HG02588 (cell line): ENCODE measurements around the gene CCDC85C.

Experiments
- ATAC-seq: cut with Tn5 transposase; IDR thresholded peaks from one replicate; pipeline ENCODE4 v1.9.1; 2021; ENCODE audit warnings: mild to moderate bottlenecking, moderate library complexity; ENCODE audit not compliant: unreplicated experiment

The CCDC85C gene

GRCh38 chr14:99513946-99514551 lies 90.0 kb downstream of the CCDC85C start:
- ATAC-seq = no peak

GRCh38 chr14:99513183-99513694 lies 90.8 kb downstream of the CCDC85C start:
- ATAC-seq = no peak

- ATAC-seq = no peak
Observed at GRCh38 chr14:99512571-99513182, 91.3 kb downstream of the CCDC85C start.

DNA sequence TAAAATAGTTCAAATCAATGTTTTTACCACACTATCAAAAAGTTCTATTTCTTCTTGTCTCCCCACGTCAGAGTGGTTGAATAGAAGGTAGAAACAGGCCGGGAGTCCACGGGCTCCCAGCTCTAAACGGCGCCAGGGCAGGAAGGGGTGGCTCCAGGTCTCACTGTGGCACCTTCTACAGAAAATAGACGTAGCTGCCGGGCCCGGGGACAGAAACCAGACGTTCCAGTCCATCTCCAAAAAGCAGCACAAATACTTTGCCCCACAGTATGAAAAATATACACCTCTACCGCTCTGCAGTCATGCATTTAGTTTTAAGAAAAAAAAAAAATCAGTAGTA lies 91.9 kb downstream of the CCDC85C start:
- ATAC-seq = no peak

- ATAC-seq = no peak
Observed at GRCh38 chr14:99511421-99512109, 92.4 kb downstream of the CCDC85C start.

GRCh38 chr14:99510556-99511139 lies 93.4 kb downstream of the CCDC85C start:
- ATAC-seq = no peak

DNA sequence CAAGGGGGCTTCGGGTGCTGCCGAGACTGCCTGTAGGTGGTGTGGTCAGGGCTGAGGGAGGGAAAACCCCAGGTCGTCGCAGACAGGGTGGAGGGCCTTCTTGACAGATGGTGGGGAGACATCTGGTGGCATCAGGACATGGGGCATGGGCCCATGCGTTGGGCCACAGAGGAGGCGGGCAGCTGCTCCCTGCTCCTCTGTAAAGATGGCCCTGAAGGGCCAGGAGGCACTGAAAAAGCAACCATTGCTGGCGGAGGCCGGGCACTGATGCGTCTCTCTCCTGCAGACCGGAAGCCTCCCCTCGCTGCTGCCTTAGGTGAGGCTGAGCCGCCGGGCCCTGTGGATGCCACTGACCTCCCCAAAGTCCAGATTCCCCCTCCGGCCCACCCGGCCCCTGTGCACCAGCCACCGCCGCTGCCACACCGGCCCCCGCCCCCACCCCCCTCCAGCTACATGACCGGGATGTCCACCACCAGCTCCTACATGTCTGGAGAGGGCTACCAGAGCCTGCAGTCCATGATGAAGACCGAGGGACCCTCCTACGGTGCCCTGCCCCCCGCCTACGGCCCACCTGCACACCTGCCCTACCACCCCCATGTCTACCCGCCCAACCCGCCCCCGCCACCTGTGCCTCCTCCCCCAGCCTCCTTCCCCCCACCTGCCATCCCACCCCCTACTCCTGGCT lies 94.0 kb downstream of the CCDC85C start:
- no peak for ATAC-seq

DNA sequence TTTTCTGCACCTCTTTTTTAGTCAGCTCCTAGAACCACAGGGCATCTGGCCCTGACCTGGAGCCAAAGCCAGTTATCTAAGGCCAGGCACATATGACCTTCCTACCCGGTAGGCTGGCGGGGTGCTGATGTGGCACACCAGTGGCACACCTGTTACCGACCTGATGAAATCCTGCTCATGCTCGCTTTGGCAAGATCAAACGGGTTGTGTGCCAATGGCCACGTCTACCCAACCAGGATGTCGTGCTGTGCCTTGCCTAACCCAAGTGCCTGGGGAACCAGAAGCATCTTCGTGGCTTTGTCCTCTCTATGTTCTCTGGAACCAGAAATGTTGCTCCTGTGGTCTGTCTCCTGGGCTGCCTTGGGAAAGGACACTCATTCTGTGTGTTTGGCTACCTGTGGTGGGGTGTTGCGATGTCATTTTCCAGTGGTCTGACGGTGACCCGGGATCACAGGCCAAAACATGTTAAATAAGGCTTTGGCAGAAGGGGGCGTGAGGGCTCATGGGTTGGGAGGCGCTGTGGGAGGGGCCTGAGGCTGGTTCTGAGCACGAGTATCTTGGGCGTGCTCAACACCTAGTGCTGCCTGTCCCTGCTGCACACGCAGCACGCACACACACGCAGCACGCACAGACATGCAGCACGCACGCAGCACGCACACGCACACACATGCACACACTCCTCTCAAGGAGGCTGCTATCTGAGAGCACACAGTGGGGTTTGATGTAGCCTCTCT lies 94.9 kb downstream of the CCDC85C start:
- ATAC-seq = no peak

DNA sequence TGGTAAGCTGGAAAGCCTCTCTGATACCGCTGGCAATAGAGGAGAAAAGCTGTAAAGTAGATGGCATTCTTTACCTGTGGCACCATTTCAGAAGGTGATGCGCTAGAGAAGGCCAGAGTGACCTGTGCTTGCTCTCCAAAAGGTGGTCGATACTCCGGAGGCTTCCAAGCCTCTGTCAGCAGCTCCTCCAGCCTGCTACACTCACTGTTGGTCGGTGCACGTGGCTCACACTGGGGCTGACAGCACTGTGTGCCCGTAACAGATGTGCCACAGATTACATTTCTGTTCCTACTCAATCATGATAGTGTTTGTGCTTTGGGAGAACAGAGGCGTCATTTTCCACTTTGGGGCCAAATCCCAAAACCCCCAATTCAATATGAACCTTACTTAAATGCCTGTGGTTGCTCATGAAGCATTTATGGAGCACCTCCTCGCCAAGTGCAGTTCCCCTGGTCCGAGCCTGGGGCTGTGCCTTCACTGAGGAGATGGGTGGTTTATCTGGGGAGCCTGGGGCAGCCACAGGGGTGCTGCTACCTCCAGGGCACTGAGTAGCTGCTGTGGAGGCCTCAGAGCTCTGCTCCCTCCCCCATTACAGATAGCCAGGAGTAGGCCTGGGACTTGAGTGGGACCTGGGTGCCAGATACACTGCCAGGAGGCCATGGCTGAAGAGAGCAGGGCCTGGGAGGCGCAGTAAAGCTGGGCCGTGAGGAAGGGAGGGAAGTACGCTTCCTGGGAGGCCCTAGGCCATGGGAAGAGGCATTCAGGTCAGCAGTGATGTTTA lies 96.0 kb downstream of the CCDC85C start:
- ATAC-seq = no peak

- ATAC-seq = no peak
Observed at GRCh38 chr14:99506276-99506675, 97.7 kb downstream of the CCDC85C start.

DNA sequence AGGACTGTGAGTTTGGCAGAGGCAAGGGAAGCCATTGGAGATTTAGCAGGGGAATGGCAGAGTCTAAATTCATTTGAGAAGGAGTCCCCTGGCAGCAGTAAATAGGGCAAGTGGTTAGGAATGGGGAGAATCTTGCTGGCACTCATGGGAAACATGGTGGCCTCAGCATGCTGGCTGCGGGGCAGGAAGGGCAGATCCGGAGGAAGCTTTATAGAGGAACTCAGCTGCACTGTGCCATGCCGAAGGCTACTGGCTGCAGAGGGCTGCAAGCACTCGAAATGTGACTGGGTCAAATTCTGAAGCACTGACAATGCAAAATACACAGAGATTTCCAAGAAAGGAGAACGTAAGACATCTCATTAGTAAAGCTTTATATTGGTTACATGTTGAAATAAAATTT lies 98.9 kb downstream of the CCDC85C start:
- no peak for ATAC-seq

- no peak for ATAC-seq
Observed at GRCh38 chr14:99503848-99504453, 100.1 kb downstream of the CCDC85C start.

- ATAC-seq = no peak
Observed at GRCh38 chr14:99502989-99503421, 101.0 kb downstream of the CCDC85C start.

- no peak for ATAC-seq
Observed at GRCh38 chr14:99497894-99498293, 106.1 kb downstream of the CCDC85C start.

GRCh38 chr14:99497341-99497740 lies 106.7 kb downstream of the CCDC85C start:
- ATAC-seq = no peak

- no peak for ATAC-seq
Observed at GRCh38 chr14:99484106-99484505, 119.9 kb downstream of the CCDC85C start.

DNA sequence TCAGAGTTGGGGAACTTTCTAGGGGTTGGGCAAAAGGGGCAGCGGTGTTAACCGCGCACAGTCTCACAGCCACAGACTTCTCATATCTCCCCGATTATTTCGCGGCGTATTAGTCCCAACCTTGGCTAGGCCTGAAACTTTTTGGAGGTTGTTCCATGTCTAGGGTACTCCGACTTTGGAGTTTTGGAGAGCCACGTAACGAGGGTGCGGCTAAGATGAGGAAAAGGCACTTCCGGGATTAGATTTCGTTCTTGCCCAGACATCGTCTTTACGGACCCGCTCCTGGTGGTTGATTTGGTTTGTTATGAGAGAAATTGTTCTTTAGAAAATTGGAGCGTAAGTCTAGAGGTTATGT lies 122.3 kb downstream of the CCDC85C start:
- ATAC-seq = no peak

- peak; percentile 83 for ATAC-seq
Observed at GRCh38 chr14:99480917-99481744, 122.9 kb downstream of the CCDC85C start, which contains the start of gene CCNK. Gene CCNK, plus strand, starts transcription at chr14:99481409. Its CDS starts 11,269 bp downstream, at chr14:99492678.
